ENCODE data around the gene FBXL4. TPM values are rescaled to one million over a fixed set of nuclear protein-coding genes. Genes with fewer than 3 reads are reported as not detected.

FBXL4 gene
- polyA plus RNA-seq, 1 of the 3 experiments (the other 2 are of a cell fraction) = 8.1 TPM

- ChIA-PET POLR2A (no interaction called here), CTCF (no interaction called here)
- no peak overlapping the region for H3K27ac ChIP-seq (ENCODE audit: low read depth in 2 of 2, low read length in 1 of 2)
- TF ChIP-seq ZBTB33 (IDR thresholded peaks at IDR 0.05; ENCODE audit: borderline replicate concordance, low read depth) (no peak), NRF1 (IDR thresholded peaks at IDR 0.05; ENCODE audit: low read depth, low read length) (no peak), PBX3 (IDR thresholded peaks at IDR 0.05) (no peak), CTCF (IDR thresholded peaks at IDR 0.05) (no peak), MAX (IDR thresholded peaks at IDR 0.05; ENCODE audit: low read depth) (no peak), RFX5 (IDR thresholded peaks at IDR 0.05; ENCODE audit: low read length) (no peak), RCOR1 (IDR thresholded peaks at IDR 0.05; ENCODE audit: low read length) (no peak), REST (IDR thresholded peaks at IDR 0.05; ENCODE audit: low read depth, low read length) (no peak), USF1 (IDR thresholded peaks at IDR 0.05; ENCODE audit: borderline replicate concordance, low read depth) (no peak), EZH2phosphoT487 (IDR thresholded peaks at IDR 0.05; ENCODE audit: borderline replicate concordance, low read depth) (no peak), RAD21 (IDR thresholded peaks at IDR 0.05; ENCODE audit: low read length) (no peak)
- no peak overlapping the region for H3K4me2 ChIP-seq
- no peak overlapping the region for H3K9ac ChIP-seq
- H4K20me1 ChIP-seq (ENCODE audit: insufficient read depth) = no peaks in the 10 kb centered on the region
- H3K79me2 ChIP-seq (ENCODE audit: insufficient read depth) = no peaks in the 10 kb centered on the region
- H3K4me3 ChIP-seq (ENCODE audit: low read depth in 2 of 2, low read length in 1 of 2) = no peak overlapping the region
- no peaks in the 10 kb centered on the region; a peak in 1 of 4 replicates for H3K4me1 ChIP-seq (ENCODE audit: control insufficient read depth in 1 of 2, insufficient read depth in 2 of 2, low read depth in 1 of 2, low read length in 1 of 2)
- no peaks in the 10 kb centered on the region for H3F3A ChIP-seq (replicated peaks; ENCODE audit: insufficient read depth)
- no peak overlapping the region for H2AFZ ChIP-seq (ENCODE audit: low read depth)
- no peak for DNase-seq
- WGBS (ENCODE audit: low lambda C conversion rate) = 86% methylated on average over 3 of the region's 3 CpGs
- H3K9me3 ChIP-seq = no peaks in the 10 kb centered on the region
- H3K36me3 ChIP-seq (replicated peaks in 1 of 2; ENCODE audit: control insufficient read depth in 1 of 2, insufficient read depth in 2 of 2, low read length in 1 of 2) = no peaks in the 10 kb centered on the region
- H3K9me2 ChIP-seq = no peaks in the 10 kb centered on the region
- no peaks in the 10 kb centered on the region; the same call in 1 of the 2 replicates for H3K27me3 ChIP-seq (ENCODE audit: insufficient read depth)
Measured at GRCh38 chr6:98958776-98959175, 11.0 kb upstream of the FBXL4 start.
